NCI-H2107 treated with DMSO at 0.1 percent for 48 hours (cell line): ENCODE results near the gene FOXQ1.

Source experiments
- DNase-seq: peaks from one replicate; lab custom pipeline; 2025; ENCODE audit not compliant: unreplicated experiment; lab: John Stamatoyannopoulos, UW

The FOXQ1 gene, protein sequence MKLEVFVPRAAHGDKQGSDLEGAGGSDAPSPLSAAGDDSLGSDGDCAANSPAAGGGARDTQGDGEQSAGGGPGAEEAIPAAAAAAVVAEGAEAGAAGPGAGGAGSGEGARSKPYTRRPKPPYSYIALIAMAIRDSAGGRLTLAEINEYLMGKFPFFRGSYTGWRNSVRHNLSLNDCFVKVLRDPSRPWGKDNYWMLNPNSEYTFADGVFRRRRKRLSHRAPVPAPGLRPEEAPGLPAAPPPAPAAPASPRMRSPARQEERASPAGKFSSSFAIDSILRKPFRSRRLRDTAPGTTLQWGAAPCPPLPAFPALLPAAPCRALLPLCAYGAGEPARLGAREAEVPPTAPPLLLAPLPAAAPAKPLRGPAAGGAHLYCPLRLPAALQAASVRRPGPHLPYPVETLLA

DNA sequence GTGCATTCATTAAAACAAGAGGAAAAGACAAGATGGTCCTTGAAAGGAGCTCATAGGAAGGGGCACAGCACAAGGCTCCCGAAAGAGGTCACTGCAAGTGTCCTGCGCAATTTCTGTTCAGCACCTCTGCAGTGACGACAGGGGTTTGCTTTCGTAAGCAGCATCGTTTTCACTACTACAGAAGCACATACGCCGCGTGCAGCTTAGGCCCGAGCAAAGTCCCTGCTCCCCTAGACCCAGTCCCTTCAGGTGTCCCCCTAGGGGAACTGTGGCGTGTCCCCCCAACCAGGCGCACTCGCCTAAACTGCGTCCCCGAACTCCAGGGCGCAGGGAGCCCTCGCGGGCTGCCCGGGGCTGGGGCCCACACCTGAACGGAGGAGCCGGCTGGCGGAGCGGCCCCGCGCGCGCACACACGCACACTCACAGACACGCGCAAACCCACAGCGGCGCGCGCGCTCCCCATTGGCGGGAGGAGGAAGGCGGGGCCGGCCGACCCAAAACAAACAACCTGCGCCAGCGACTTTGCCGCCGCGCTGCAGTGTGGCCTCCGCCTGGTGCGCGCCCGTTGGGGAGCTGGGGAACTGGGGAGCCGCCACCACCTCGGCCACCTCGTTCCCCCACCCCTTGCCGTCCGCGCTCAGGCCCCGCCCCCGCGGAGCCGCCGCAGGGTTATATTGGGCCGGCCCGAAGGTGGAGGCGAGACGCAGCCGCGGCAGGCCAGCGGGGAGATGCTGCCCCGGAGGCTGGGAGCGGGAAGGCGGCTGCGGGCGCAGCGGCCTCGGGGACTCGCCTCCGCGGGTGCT lies at the start of gene FOXQ1:
TSS of gene FOXQ1 (plus strand) at position 699 of the 803 bp plus-strand sequence. CDS start 607 bp downstream, outside the sequence.
- no peak for DNase-seq

DNA sequence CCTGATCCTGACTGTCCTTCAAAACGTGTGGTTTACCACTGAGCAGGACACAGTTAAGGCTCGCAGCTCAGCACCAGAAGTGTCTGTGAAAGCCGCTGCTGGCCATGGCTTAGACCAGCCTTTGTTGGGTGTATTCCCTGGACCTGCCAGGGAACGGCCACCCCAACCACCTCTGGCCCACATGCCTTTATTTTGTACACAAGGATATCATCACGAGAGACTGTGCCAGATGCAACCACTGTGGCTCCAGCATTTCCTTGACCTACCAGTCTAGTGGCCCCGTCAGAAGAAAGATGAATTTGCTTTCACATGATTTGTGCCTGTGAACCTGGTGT lies 49.2 kb upstream of the FOXQ1 start:
- DNase-seq: no peak

DNA sequence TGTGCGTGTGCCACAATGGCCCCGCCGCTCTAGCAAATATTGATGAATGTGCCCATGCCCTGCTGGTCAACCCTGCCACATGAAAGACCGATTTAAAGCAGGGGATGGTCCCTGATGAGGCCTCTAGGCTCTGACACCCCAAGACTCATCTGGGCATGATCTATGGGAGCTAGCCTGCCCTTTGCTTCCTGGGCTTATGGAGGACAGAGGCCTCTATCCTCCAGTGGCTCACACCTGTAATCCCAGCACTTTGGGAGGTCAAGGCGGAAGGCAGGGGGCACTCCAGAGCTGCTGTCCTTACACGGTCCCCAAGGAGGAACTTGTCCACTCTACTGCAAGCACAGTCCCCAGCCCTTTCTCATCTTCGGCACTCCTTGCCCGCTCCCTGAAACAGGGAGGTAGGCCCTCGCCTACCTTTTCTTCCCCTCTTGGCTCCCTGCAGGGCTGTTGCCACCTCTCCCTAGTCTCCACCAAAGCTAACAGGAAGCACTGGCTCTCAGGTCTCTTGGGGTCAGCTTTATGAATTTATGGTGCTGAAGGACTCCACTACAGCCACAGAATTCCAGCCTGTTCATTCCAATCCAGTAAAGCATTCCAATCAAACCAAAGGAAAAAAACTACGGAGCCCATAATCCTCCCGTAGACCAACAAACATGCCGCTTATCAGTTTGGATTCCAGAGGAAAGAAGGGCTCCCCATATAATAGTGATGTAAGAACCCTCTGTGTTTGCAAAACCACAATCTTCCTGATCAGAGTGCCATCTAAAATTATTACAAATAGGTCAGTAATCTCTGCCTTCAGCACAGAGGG lies 48.7 kb upstream of the FOXQ1 start:
- no peak for DNase-seq

DNA sequence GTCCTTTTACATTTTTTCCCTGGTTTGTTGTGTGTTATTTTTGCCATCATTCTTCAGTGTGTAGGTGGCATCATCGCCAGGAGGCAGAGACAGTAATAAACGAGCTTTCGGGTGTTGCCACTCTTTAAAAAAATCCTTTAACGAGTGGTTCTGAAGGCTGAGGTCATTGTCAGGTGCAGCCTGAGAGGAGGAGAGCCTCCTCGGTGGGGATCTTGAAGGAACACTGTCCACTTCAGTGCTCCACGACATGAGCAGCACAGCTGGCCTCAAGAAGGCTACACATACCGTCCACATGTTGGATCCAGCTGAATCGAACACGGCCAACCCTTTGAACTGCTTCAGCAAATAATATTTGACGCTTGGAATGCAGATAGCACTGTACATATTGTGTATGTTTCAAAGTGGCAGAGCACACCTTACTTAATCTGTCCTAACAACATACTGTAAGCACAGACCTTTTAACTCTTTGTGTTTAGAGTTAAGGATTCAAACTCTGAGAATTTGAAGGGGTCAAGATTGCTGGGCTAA lies 48.0 kb upstream of the FOXQ1 start:
- no peak for DNase-seq

DNA sequence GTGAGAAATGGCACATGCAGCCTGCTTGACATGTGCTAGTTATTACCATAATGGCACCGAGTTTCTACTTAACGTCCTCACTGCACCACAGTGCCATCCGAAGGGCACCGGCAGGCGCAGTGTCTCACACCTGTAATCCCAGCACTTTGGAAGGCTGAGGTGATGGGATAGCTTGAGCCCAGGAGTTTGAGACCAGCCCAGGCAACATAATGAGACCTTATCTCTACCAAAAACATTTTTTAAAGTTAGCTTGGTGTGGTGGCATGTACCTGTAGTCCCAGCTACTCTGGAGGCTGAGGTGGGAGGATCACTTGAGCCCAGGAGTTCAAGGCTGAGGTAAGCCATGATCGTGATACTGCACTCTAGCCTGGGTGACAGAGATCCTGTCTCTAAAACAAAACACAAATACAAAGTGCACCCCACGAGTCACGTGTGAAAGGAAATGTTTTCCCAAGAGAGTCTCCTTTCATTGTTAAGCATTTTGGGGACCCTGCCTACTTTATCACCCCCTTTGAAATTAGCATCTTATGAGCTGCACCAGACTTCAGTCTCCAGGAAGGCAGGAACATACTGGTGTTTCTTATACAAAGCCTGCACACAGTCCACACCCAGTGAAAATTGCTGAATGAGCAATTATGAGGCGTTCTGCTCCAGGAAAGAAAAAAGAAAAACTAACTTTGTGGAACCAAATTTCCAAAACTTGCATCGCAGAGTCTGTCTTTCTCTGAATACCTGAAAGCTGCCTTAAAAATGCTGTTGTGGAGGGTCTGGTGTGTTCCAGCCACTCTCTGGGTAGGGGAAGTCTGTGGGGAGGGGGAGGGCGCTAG lies 47.1 kb upstream of the FOXQ1 start:
- no peak for DNase-seq

DNA sequence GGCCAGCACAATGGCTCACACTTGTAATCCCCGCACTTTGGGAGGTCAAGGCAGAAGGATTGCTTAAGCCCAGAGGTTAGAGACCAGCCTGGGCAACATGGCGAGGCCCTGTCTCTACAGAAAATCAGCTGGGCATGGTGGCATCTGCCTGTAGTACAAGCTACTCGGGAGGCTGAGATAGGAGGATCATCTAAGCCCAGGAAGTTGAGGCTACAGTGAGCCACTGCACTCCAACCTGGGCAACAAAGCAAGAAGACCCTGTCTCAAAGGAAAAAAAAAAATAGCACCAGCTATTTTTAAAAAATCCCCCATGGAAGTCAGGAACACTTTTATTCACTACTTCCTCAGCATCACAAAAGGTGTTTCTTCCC lies 45.2 kb upstream of the FOXQ1 start:
- DNase-seq: no peak

DNA sequence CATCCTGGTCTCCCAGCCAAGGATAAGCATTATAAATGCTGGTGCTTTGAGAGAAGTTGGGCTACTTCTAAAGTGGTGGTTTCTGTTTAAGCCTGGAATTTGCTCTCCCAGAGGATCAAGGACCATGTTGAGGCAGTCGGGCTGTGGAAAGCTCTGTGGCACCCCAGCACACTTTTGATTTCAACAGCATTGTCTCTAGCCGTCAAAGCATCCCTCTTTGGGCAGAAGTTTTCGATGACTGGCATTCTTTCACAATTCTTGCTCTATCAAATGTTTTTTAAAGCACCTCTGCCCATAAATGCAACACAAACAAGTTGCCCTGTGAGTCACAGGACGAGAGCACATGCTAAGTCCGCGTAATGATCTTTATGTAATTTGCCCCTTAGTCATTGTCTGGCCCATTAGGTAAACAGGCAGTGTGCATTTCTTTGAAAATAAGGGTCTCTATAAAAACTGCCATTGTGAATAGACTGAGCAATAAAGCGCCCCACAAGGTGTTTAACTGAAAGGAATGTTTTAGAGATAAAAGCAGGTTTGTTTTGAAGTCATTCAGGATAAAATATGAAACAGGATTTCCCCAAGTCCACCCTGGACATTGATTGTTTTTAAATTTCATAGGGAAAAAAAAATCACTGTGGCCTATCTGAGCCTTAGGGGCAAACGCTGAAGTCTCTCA lies 44.7 kb upstream of the FOXQ1 start:
- DNase-seq: no peak

DNA sequence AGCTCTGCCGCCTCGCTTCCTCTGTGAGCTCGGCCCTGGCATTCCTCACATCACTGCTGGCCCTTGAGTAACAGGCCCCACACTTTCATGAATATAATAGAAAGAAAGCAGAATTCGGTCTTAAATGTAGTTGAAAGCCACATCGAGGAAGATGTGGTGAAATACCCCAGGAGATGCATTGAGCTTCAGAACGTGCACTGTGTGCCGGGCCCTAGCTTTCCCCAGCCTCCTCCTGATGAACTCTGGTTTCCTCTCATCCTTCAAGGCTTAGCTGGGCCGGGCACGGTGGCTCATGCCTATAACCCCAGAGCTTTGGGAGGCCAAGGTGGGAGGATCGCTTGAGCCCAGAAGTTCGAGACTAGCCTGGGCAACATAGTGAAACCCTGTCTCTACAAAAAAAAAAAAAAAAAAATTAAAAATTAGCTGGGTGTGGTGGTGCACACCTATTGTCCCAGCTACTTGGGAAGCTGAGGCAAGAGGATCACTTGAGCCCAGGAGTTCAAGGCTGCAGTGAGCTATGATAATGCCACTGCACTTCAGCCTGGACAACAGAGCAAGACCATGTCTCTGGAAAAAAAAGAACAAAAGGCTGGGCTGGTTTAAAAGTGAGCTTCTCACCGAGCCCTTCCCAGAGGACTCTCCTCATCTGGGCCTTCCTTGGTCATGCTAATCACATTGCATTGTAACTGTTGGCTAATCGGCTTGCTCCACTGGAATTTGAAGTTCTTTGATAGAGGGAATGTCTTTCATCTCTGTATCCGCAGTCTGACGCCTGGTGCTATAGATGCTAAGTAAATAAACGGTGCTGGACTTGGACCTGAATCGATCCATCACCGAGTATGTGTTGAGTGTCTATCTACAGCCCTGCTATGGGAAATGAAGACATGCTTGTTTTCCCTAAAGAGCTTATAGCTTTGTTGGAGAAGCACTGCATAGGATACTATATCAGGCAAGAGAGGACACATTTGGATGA lies 43.8 kb upstream of the FOXQ1 start:
- no peak for DNase-seq

DNA sequence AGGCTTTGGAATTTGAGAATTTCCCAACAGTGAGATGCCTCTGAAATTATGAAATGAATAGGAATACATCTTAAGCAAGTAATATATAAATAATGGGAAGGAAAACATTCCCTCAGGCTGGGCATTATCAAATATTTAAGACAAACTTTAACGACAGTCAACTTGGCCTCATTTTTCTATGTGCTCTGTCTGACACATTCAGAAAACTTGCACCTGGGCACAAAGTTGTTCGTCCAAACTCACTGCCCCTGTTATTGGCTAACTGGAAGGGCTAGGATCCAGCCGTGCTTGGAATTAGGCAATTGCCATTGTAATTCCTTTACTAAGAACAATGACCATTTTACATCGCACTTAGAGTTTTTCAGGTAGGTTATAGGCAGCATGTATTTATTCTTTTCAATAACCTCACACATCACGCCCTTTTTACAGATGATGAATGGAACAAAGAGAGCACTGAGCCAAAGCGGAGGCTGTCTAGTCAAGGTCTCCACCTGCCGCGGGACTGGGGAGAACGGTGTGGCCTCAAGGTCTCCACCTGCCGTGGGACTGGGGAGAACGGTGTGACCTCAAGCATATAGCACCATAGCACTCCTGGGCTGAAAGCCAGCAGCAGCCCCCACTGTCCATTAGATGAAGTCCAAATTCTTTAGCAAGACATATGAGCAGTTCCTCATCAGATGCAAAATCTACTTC lies 40.7 kb upstream of the FOXQ1 start:
- DNase-seq: no peak

DNA sequence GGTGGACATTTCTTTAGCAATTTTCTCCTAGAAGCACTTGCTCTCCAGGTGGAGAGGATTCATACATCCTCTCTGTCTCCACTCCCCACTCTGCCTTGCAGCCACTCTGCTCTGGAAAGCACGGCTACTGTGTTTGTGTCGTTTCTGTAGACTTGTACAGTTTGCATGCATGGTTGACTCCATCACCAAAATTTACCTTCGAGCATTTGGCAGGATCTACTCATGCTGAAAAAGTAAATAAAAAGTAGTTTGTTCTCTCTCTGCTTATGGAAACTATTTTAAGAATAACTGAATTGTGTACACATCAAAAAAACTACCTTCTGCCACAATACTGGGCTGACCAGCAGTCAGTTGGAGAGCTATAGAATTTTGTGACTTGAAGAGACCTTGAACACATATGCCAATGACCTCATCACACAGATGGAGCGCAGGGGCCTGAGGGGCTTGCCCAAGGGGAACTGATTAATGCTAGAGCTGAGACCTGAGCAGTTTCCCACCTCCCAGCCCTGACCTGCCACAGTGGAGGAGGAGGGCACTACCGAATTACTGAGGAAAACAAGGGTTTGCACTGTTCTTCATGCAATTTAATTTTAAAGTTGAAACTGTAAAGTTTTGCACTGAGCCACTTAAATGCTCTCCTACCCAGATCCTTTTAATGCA lies 33.7 kb upstream of the FOXQ1 start:
- DNase-seq: no peak

DNA sequence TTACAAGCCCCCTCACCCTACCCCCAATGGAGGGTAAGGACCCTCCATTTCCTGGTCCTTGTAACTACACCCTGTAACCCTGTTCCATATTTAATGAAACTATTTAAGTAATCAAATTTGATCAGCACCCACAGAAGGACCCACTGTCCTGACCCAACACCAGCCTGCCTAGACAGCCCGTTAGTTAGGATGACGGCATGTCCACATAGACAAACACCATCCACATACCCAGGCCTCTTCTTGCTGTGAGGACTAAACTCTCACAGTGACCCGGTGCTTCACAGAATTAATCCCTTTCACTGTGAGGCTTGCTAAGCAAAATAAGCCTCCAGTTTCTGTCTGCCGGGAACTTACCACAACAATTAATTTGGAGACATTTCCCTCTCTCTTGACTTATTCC lies 32.8 kb upstream of the FOXQ1 start:
- DNase-seq: no peak

DNA sequence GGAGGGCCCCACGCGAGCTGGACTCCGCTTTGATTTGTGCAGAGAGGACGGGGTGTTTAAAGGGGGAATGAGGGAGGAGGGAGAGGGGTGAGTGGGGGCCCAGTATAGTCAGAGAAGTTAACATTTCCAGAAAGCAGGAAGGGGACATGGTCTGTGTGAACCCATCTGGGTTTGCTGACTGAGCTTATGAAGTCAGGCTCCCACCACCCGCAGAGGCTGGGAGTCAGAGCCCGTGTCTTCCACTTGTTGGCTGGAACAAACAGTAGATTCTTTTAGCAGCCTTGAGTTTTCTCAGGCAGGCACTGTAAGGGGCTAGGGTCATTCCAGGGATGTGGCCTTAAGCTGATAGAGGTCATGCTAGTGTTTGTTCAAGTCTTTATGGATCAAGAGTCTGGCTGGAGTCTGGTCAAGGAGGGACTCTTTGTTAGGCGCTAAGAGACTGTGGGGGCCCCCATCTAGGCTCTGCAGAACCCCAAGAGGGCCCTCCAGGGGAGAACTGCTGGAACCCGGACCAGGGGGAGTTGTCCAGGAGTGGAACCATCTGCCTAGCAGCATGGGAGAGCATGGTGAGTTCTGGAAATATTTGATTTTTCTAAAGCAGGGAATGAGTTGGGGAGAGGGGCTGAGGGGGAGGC lies 31.1 kb upstream of the FOXQ1 start:
- DNase-seq: no peak

DNA sequence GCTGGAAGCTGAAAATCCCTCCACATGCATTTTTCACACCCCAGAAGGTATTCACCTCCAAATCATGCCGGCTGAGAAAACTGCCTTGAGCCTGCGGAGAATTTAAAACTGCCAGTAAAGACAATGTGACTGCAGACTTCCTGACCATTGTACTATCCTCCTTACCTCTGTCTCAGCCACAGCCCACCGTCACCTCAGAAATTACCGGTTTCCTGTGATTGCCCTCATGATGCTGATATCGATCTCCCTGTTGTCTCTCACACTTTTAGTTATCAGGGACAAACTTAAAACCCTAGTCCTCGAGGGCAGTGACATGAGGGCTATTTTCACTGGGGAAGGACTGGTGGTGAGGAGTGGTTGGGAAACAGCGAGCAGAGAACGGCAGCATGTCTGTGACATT lies 30.2 kb upstream of the FOXQ1 start:
- DNase-seq: no peak

DNA sequence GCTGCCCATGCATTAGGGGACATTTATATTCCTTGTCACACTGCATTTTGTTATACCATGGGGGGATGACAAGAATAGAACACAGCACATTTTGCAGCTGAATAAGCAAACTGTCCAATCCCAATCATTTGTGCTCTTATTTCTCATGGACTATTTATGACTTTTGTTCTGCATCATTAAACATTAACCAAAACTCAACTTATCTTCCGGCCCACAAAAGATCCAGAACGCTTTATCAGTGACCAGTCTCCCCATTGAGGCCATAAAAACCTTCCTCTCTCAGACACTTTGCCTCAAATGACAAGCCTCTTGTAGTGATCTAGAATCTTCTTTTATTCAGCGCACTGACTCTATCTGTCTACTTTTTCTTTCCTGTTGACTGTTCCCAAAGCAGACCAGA lies 28.4 kb upstream of the FOXQ1 start:
- DNase-seq: no peak

DNA sequence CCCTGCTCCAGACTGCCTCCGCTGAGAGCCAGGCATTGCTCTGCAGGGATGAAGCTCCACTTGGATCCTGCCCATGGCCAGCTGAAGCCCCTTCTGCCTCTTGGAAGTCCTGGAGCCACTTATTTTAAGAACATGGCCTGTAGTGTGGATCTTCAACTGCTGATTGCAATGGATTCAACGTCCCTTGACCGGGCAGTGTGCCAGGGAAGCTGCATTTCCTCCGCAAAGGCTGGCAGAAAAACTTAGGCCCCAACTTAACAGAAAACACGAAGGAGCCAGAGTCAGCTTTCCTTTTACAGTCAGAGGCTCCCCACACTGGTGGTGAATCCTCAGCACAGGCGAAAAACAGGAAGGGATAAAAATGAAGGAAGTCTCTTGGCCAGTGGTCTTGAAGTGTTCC lies 26.3 kb upstream of the FOXQ1 start:
- no peak for DNase-seq

DNA sequence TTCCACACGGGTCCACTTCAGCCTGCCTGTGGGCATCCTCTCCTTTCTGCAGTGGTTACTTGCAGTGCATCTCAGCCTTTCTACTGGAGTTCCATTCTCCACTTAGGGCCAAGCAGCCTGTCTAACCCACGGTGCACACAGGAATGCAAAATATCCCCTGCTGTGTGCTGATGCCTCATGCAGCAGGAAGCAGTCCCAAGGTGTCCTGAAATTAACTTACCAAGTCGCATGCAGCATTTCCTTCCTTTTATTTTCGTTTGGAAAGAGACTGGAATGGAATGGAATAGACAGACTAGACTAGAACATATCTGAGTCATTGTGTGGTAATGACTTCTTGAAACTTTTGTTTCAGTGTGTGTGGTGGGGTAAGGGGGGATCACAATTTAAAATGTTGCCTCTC lies 25.9 kb upstream of the FOXQ1 start:
- no peak for DNase-seq

DNA sequence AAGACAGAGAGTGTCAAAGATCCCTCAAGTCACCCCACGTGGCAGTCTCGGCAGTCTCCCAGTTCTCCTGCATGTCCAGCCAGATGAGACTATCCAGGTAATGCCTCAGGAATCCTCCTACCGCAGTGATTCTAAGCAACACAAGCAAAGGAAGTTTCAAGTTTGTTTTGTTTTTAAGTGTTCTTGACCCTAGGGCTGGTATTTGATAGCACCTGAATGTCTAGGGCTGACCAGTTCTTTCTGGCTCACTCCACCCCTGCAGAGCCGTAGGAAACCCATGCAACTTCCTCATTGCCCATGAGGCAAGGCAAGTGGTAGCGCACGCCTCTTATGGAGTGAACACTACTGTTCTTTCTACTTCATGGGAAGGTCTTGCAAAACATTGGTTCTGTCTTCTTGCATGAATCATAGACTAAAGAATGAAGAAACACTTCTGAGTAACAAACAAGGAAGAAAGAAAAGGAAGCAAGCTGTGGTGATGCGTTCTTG lies 24.8 kb upstream of the FOXQ1 start:
- no peak for DNase-seq
